H1 (cell line): ENCODE data around the gene IQSEC3. TPM values are rescaled to one million over a fixed set of nuclear protein-coding genes. Genes with fewer than 3 reads are reported as not detected.

Source experiments
- ASH2L ChIP-seq: fragments of 200-600, 300-600 bp; sonication (generic); IDR thresholded peaks from one replicate; pipeline ENCODE4 v1.7.1; 2017; ENCODE audit warnings: low read length
- POU5F1 ChIP-seq: IDR thresholded peaks from 2 replicates; pipeline ENCODE4 v1.6.1; 2011; ENCODE audit warnings: low read depth, mild to moderate bottlenecking, low read length, moderate library complexity
- SP4 ChIP-seq: IDR thresholded peaks from 2 replicates; pipeline ENCODE4 v1.6.1; 2012; ENCODE audit warnings: low read length, inconsistent platforms
- SRF ChIP-seq: IDR thresholded peaks from 2 replicates; pipeline ENCODE4 v1.6.1; 2011; ENCODE audit warnings: mild to moderate bottlenecking, low read depth, low read length, moderate library complexity
- polyA plus RNA-seq, 7 experiments: library from polyadenylated mRNA; depleted of rRNA in 3 of 7; stranded (reverse) in 5 of 7; unstranded in 2 of 7; fragments of >200 nt in 5 of 7; fragments of 200-250 nt in 2 of 7; gene quantifications; 1 replicate in 5 of 7; 2 replicates in 1 of 7; 4 replicates in 1 of 7; pipeline versions ENCODE4 v1.2.1 to v1.2.3, GENCODE V29; 2011 to 2013; ENCODE audit warnings: missing spikeins in 2 of 7, mixed read lengths in 2 of 7
- total RNA-seq: library from RNA; stranded (reverse); fragmentation: NEBNext Ultra II Directional; extraction: Animal tissue kit (Norgen Biotek cat#: 25700); gene quantifications from 2 replicates; pipeline ENCODE4 v1.2.1, GENCODE V29; 2021

IQSEC3 gene
- total and polyA plus RNA-seq, 2 of the 8 experiments (the other 6 are each of a cell fraction or from before 2014, with no cell fraction given), result 1.2 to 3.1 TPM

GRCh38 chr12:207804-208203, 141.2 kb downstream of the IQSEC3 start (continued):
- TF ChIP-seq SRF (no peak), SP4 (no peak), ASH2L (no peak), POU5F1 (no peak)
